ENCODE data around the gene MPPED2.
"Not testable (repeated sequence)": the region's sequence is repeated elsewhere in the genome, so short reads cannot be mapped to it uniquely, and the experiment has no call there.

MPPED2 gene

DNA sequence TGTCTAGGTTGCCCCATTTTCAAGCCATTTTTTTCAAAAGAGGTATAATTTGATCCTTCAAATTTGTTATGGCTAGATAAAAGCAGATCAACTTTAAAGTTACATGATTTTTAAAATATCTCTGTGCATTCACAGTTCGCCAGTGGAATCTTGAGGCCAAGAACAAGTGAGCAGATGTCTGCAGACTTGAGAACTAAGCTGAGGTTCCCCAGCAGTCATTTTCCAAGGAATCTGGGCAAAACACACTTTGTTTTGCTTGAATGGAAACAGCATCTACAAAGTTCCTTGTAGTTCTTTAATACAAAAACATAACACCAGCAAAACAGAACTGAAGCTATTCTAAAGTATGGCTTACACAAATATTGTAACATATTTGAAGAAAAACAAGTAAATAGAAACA is 7.7 kb downstream of the MPPED2 start:
- no peak for DNase-seq (ENCODE audit: low read depth)

DNA sequence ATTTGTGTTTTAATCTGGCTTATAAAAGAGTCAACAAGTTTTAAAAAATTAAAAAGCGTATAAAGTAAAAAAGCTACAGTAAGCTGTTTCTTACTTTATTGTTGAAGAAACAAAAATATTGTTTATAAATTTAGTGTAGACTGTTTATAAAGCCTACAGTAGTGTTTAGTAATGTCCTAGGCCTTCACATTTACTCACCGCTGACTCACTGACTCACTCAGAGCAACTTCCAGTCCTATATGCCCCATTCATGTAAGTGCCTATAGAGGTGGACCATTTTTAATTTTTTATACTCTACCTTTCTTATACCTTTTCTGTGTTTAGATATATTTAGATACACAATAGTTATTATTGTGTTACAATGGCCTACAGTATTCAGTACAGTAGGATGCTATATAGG is 12.2 kb downstream of the MPPED2 start:
- no peak for DNase-seq (ENCODE audit: low read depth)

DNA sequence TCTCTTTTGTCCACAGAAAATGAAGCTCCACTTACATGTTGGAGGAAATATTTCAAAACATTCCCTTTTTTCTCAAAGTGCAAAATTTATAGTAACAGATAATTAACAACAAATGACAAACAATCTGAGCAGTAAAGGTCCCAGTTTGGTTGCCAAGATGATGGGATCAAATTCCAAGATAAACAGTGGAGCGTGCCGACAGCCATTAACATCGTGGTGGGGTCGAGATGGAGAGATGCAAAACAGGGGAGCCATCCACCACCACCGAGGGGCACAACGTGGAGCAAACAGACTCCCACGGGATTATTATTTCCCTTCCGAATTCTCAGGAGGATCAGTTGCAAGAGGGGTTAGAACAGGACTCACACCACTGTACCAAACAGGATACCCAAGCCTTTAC is 17.2 kb downstream of the MPPED2 start:
- no peak for DNase-seq (ENCODE audit: low read depth)

- DNase-seq (ENCODE audit: low read depth): no peak
Measured at GRCh38 chr11:30567644-30568043, 18.5 kb downstream of the MPPED2 start.

DNA sequence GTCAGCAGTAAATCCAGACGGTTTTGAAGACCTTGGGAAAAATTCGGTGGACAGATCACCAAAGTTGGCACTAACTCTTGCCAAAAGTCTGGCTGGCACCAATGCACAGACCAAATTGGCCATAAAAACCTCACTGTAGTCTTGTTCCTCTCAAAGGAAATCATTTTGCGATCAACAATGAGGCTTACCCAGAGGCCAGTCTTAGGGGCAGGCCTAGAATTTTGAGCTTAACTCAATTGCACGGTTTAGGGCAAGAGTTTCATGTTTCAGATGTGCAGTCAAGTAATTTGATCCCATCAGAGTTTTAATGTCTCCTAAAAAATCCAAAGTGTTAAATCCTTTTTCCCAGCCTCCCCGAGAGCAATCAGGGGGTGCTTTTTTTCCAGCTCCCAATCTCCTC is 19.0 kb downstream of the MPPED2 start:
- no peak for DNase-seq (ENCODE audit: low read depth)

DNA sequence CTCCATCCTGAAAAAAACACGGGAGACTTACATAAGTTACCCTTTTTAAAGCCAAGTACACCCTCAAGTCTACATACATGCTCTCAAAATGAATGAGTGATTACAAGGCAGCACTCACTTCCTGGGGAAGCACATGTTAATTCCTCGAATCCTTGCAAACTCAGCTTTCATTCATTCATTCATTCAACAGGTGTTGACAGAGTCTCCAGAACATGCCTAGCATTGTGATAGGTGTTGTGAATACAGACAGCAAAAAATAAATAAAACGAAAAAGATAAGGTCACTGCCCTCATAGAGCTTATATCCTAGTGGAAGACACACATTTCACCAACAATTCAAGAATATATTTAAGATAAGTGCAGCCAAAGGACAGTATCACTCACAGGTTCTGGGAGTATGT is 19.7 kb downstream of the MPPED2 start:
- DNase-seq (ENCODE audit: low read depth): no peak

- no peak for DNase-seq (ENCODE audit: low read depth)
Measured at GRCh38 chr11:30565027-30565426, 21.1 kb downstream of the MPPED2 start.

- DNase-seq (ENCODE audit: low read depth): no peak
Measured at GRCh38 chr11:30561691-30562415, 24.3 kb downstream of the MPPED2 start.

GRCh38 chr11:30560206-30561106 is 25.7 kb downstream of the MPPED2 start:
- DNase-seq (ENCODE audit: low read depth): no peak

GRCh38 chr11:30559004-30559403 is 27.1 kb downstream of the MPPED2 start:
- no peak for DNase-seq (ENCODE audit: low read depth)

DNA sequence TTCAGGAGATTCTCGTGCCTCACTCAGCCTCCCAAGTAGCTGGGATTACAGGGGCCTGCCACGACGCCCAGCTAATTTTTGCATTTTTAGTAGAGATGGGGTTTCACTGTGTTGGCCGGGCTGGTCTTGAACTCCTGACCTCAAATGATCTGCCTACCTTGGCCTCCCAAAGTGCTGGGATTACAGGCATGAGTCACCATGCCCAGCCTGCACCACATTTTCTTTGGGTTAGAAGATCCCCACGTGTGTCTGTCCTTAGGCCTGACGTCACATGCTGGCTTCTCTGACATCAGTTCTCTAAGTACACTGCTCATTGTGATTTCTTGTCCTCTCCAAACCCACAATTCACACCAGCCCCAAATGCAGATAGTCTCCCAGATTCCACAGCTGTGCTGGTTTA is 31.6 kb downstream of the MPPED2 start:
- not testable (repeated sequence) for DNase-seq (ENCODE audit: low read depth)

DNA sequence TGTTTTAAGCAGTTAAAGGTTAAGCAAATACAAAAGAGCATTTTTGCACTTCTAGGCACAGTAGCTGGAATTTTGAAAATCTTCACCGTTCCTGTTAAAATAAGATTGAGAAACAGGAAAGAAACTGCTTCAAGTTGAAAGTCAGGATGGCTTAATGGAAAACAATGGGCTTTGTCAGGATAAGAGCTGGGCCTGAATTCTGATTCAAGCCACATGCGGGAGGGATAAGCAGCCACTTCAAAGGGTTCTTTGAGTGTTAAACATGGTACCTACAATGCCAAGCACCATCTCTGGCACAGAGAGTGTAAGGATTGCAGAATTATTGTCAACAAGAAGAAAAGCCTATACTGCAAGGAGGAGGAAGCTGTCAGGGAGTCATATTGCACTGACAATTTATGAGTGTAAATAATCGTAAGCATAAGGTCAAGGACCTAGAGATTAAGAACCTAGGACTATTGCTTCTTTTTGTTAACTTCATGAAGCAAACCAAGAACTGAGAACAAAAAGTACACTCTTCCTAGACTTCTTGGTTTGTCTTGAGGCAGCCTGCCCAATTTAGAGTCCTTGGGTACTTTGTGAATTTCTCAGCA is 32.5 kb downstream of the MPPED2 start:
- DNase-seq (ENCODE audit: low read depth): no peak

DNA sequence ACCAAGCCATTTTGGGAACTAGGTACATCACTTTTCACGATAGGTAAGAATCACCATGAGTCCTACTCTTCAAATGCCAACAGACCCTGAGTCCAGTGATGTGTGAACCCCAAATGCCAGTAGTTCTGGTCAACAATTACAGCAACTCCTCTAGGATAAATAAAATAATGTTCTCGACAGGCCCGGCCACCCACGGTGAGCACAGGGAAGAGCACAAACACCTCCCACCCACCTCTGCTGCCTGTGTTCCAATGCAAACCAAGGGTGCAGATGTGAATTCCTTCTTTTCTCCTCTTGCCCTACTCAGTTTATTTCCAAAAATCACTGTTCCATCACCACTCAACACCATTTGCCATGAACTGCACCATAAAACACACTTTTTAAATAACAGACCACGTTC is 33.3 kb downstream of the MPPED2 start:
- no peak for DNase-seq (ENCODE audit: low read depth)

DNA sequence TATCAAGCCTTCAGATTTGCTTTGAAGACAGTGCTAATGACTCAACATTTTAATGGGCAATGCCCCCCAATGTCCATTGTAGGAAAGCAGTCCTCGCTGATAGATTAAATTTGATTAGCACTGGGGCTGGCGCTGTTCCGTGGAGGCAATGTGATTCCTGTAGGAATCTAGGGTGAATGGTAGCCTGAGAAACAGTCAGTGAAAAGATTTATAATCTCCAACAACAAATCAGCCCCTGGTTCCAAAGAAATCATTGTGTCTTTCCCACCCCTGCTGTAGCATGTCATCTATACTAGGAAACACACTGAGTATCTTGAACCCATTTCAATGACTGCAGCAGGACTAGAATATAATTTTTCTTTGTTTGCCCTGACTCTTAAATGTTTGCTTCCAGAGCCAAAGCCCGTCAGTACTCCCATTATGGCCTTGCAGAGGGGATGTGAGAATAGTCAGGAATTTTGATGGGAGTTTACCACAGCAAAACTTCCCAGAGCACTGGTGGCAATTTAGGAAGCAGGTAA is 36.1 kb downstream of the MPPED2 start:
- no peak for DNase-seq (ENCODE audit: low read depth)

DNA sequence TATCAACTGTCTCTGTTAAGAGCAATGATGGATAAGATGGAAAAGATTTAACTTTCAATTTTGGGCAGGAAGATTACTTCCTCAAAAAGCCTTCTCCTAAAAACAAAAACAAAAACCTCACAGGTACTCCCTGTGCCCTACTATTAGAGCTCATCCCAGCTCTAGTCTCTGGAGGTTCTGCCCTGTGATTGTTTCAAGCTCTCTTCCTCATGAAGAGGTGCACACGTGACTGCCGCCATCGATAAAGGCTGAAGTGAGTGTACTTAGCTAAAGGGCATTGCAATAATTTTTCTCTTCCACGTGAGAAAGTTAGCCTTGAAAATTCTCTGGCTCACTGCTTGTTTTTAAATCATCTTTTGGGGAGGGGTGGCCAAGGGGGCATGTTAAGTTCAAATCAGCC is 36.6 kb downstream of the MPPED2 start:
- DNase-seq (ENCODE audit: low read depth): no peak

- no peak for DNase-seq (ENCODE audit: low read depth)
Measured at GRCh38 chr11:30546334-30546733, 39.8 kb downstream of the MPPED2 start.

- DNase-seq (ENCODE audit: low read depth): no peak
Measured at GRCh38 chr11:30545507-30545906, 40.6 kb downstream of the MPPED2 start.

DNA sequence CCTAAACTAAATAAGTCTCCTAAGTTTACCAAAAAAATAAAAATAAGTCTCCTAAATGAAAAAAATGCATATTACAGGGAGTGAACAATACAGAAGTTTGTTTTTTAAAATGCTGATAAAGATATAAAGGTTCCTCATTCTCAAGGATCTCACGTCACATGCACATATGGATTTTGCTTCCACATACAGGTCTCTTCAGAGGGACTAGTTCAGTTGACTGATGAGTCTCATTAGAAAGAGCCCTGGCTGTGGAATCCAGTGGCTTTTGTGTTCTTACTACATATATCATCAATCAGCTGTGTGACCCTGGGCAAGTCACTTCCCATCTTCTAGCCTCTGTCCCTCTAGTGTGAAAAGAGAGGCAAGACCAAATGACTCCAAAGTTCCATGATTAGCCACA is 43.1 kb downstream of the MPPED2 start:
- no peak for DNase-seq (ENCODE audit: low read depth)

DNA sequence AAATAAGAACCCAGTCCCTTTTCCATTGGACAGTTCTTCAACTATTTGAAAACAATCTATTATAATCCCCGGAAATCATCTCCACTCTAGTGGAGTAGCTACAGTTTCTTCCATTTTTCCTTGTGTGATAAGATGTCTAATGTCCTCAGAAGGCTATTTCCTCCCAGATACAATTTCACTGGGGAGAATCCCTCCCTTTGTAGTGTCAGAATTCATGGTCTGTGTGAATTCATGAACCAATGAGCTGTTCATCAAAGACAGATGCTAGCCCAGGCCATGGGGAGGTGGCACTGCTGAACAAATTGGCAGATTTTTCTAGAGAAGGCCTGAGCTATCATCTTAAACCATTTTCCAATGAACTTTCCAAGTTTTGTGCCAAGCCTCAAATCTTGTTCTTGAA is 45.4 kb downstream of the MPPED2 start:
- no peak for DNase-seq (ENCODE audit: low read depth)

DNA sequence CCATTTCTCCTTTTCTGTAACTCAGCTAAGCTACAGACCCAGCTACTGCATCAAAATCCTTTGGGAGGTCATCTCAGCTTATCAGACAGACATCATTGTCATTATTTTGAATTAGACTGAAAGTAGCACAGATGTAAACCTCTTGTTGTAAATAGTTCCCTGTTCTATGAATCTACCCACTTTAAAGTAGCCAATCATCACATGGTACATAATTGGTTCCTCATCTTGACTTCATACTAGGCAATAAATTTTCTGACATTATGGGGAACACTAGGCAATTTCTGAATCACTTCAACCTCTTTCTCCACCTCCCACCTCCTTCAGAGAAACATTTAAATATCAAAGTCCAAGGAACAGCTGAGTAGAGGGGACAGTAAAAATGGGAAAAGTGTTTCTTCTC is 47.9 kb downstream of the MPPED2 start:
- no peak for DNase-seq (ENCODE audit: low read depth)

GRCh38 chr11:30535818-30536217 is 50.3 kb downstream of the MPPED2 start:
- DNase-seq (ENCODE audit: low read depth): no peak

DNA sequence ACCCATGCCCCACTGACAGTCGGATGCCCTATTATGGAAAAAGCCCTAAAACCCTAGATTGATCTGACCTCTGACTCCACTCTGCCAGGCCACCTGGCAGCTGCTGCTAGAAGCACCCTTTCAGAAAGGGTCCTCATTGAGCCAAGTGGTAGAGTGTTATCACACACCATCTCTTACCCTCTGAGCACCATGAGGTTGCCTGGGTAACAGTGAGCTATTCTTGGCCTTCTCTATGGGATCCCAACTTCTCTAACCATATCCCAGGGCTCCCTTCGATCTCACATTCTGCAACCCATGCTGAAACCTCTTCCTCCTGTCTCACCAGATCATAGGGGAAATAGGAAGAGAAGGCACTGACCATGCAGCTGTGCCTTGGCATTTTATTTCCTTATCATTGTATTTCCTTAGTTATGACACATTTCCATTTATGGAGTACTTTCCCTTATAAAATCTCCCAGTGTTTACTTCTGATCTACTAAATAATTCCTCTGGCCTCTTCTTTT is 52.7 kb downstream of the MPPED2 start:
- DNase-seq (ENCODE audit: low read depth): no peak

DNA sequence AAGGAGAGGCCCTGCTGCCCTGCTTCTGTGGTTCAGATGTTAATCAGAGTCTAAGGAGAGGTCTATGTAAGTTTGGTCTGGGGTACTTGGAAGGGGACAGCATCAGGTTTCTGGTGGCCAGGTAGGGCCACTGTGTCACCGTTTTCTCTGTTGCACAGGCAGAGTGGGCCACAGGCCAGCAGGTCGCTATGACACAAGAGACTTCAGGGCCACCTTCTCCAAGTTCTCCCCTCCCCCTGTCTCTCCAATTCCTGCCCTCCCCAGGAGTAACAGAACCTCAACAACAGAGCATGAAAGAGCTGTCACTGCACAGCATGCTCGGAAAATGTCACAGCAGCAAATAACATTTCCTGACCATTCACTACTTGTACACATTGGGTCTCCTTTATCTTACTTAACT is 58.6 kb downstream of the MPPED2 start:
- DNase-seq (ENCODE audit: low read depth): no peak
